Panc1 (cell line): ENCODE results near the gene RNF208. TPM values are rescaled to one million over a fixed set of nuclear protein-coding genes. Genes with fewer than 3 reads are reported as not detected.

Experiments
- ATAC-seq: fragments of 200-7000 bp; cut with Tn5 transposase; 2 replicates; pipeline ENCODE4 v1.9.1; 2020; ENCODE audit warnings: mild to moderate bottlenecking, moderate library complexity
- BruUV-seq: library from RNA; stranded (reverse); fragments of 400-500 nt; replicated peaks from 2 replicates; lab custom pipeline; 2021; lab: Mats Ljungman, UMichigan
- CTCF ChIA-PET: fragments of 300-600 bp; sonication (Branson Sonifier 250); formaldehyde crosslinking; loops from one replicate; lab custom pipeline; 2022; ENCODE audit warnings: antibody characterized with exemption; lab: Charles Lee
- POLR2A ChIA-PET: fragments of 300-600 bp; sonication (Branson Sonifier 250); formaldehyde crosslinking; loops from one replicate; lab custom pipeline; 2022; ENCODE audit warnings: antibody characterized with exemption; lab: Charles Lee
- DNase-seq: peaks from one replicate; pipeline ENCODE4 v3.0.0-alpha.2; 2010; ENCODE audit warnings: low read depth, low spot score
- H3K27ac ChIP-seq: 2 replicates; pipeline ENCODE4 v1.5.1; 2011; ENCODE audit warnings: mild to moderate bottlenecking, low read length, inconsistent platforms
- H3K27me3 ChIP-seq: fragments of 200-500 bp; sonication (Bioruptor generic); 2 replicates; pipeline ENCODE4 v1.6.0; 2014; ENCODE audit warnings: low read length, inconsistent platforms; ENCODE audit not compliant: control insufficient read depth, insufficient read depth
- H3K36me3 ChIP-seq: fragments of 200-500 bp; sonication (Bioruptor generic); 2 replicates; pipeline ENCODE4 v1.5.1; 2014; ENCODE audit warnings: inconsistent platforms, mild to moderate bottlenecking, low read length, moderate library complexity; ENCODE audit not compliant: control insufficient read depth, insufficient read depth
- H3K4me1 ChIP-seq: 2 replicates; pipeline ENCODE4 v1.5.1; 2011; ENCODE audit warnings: inconsistent platforms, mild to moderate bottlenecking, low read length, moderate library complexity; ENCODE audit not compliant: control insufficient read depth, insufficient read depth
- H3K4me3 ChIP-seq, 2 experiments: 2 replicates each; pipeline ENCODE4 v1.5.1; 2011 to 2012; ENCODE audit warnings: low read depth in 2 of 2, low read length in 2 of 2, mild to moderate bottlenecking in 2 of 2, inconsistent platforms in 1 of 2, moderate library complexity in 1 of 2
- H3K9me3 ChIP-seq: fragments of 200-500 bp; sonication (Bioruptor generic); 2 replicates; pipeline ENCODE4 v1.5.1; 2014; ENCODE audit warnings: low read depth, mild to moderate bottlenecking, inconsistent platforms, low read length, moderate library complexity; ENCODE audit not compliant: control insufficient read depth, insufficient read depth
- POLR2AphosphoS5 ChIP-seq: IDR thresholded peaks from 2 replicates; pipeline ENCODE4 v1.6.1; 2012; ENCODE audit warnings: mild to moderate bottlenecking, low read depth, low read length, moderate library complexity
- REST ChIP-seq, 2 experiments: IDR thresholded peaks; 2 replicates each; pipeline ENCODE4 v1.6.1; 2011 to 2012; ENCODE audit warnings: low read depth in 2 of 2, control low read depth in 1 of 2, low read length in 1 of 2, mild to moderate bottlenecking in 1 of 2, moderate library complexity in 1 of 2; ENCODE audit not compliant: insufficient read depth in 1 of 2
- SIN3A ChIP-seq: IDR thresholded peaks from 2 replicates; pipeline ENCODE4 v1.6.1; 2012; ENCODE audit warnings: low read depth, mild to moderate bottlenecking, low read length, moderate library complexity, borderline replicate concordance; ENCODE audit not compliant: insufficient read depth
- TCF7L2 ChIP-seq: IDR thresholded peaks from 2 replicates; pipeline ENCODE4 v1.6.1; 2011; ENCODE audit warnings: mild to moderate bottlenecking, low read depth, low read length, inconsistent platforms
- in situ Hi-C: cut with HindIII; loops from 2 replicates; pipeline ENCODE4 v1.10.0; 2016; ENCODE audit warnings: low sequenced_read_pairs, low pct_unique_long_range_greater_than_20kb
- intact Hi-C: fragments of 100-400 bp; cut with micrococcal nuclease; formaldehyde crosslinking; loops from one replicate; pipeline ENCODE4 v1.10.0; 2022; ENCODE audit not compliant: unreplicated experiment
- total RNA-seq: library from RNA; stranded (reverse); gene quantifications from one replicate; pipeline ENCODE4 v1.2.1, GENCODE V29; 2021; ENCODE audit not compliant: unreplicated experiment
- TF ChIP-seq, protein P1 (sequence below): fragments of 450-650 bp; IDR thresholded peaks from 2 replicates; pipeline ENCODE4 v1.5.1; 2017; ENCODE audit warnings: mild to moderate bottlenecking

The RNF208 gene
- total RNA-seq, 1 experiment from 2014 or later: 11.5 TPM

- Histone ChIP-seq H3K4me1 (peaks cover 31% of the 10 kb centered on the region), H3K27me3 (no peaks in the 10 kb centered on the region), H3K27ac (peak overlapping the region; percentile 74), H3K9me3 (no peaks in the 10 kb centered on the region), H3K4me3 (peak overlapping the region; percentile 88 to 89), H3K36me3 (no peaks in the 10 kb centered on the region; the same call in 1 of the 2 replicates)
- no peak for TF ChIP-seq POLR2AphosphoS5
- TF ChIP-seq, protein P1, sequence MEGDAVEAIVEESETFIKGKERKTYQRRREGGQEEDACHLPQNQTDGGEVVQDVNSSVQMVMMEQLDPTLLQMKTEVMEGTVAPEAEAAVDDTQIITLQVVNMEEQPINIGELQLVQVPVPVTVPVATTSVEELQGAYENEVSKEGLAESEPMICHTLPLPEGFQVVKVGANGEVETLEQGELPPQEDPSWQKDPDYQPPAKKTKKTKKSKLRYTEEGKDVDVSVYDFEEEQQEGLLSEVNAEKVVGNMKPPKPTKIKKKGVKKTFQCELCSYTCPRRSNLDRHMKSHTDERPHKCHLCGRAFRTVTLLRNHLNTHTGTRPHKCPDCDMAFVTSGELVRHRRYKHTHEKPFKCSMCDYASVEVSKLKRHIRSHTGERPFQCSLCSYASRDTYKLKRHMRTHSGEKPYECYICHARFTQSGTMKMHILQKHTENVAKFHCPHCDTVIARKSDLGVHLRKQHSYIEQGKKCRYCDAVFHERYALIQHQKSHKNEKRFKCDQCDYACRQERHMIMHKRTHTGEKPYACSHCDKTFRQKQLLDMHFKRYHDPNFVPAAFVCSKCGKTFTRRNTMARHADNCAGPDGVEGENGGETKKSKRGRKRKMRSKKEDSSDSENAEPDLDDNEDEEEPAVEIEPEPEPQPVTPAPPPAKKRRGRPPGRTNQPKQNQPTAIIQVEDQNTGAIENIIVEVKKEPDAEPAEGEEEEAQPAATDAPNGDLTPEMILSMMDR: peak; percentile 28; the same call in 1 of the 2 replicates
- ChIA-PET POLR2A (interaction anchor here (0.6 kb wide), 1 partner anchor 12 kb away, joined by 3 read pairs; no protein-coding TSS in a partner anchor), CTCF (interaction anchor here (1.1 to 1.2 kb wide), 2 partner anchors 9 to 13 kb away, joined by 3 to 4 read pairs; no protein-coding TSS in a partner anchor)
- in situ Hi-C loops (no loop called here), intact Hi-C loops (no loop called here)
- no peak for DNase-seq
- no peak; the same call in 1 of the 2 replicates for ATAC-seq
- BruUV-seq: no TSS peak
Measured at GRCh38 chr9:137189297-137190295, 32.4 kb downstream of the RNF208 start.

- Histone ChIP-seq H3K4me3 (peak within 1 kb of the TSS; percentile 88 to 89), H3K36me3 (no peaks in the 10 kb centered on the region; the same call in 1 of the 2 replicates), H3K4me1 (peaks cover 28% of the 10 kb centered on the region), H3K9me3 (no peaks in the 10 kb centered on the region), H3K27me3 (no peaks in the 10 kb centered on the region), H3K27ac (peak within 1 kb of the TSS; percentile 74)
- intact Hi-C loops: no loop called here
- DNase-seq (peak; percentile 55), ATAC-seq (peak; percentile 88)
- BruUV-seq: TSS peak; percentile 98
- POLR2A ChIA-PET: interaction anchor here (0.6 kb wide), 1 partner anchor 13 kb away, joined by 3 read pairs; no protein-coding TSS in a partner anchor
- TF ChIP-seq REST (IDR thresholded peaks at IDR 0.05; ENCODE audit: insufficient read depth in 1 of 2, low read depth in 2 of 2, low read length in 1 of 2) (0 out of 4 replicates have a peak, but pooled peaks of 1 of the 2 experiments have one; percentile 54), SIN3A (peak; percentile 84; the same call in 1 of the 2 replicates), POLR2AphosphoS5 (peak; percentile 89), TCF7L2 (no peak)
- TF ChIP-seq, protein P1: peak; percentile 60; the same call in 1 of the 2 replicates
- in situ Hi-C loops: no loop called here
- CTCF ChIA-PET: interaction anchor here (1.1 to 1.2 kb wide), 2 partner anchors 10 to 14 kb away, joined by 3 to 4 read pairs; no protein-coding TSS in a partner anchor
Measured at GRCh38 chr9:137188490-137189296, 33.3 kb downstream of the RNF208 start, which contains the start of the genes ANAPC2 and SSNA1. Gene ANAPC2 (minus strand): TSS chr9:137188560. CDS start chr9:137188532, 28 bp downstream. Gene SSNA1 (plus strand): TSS chr9:137188676. CDS start chr9:137188727, 51 bp downstream.
